Neutrophil (primary cell): ENCODE results near the gene TUG1.

Source experiments
- H3K27ac ChIP-seq: fragments of 200-600 bp; sonication (generic); 2 replicates; pipeline ENCODE4 v1.5.1; 2016; ENCODE audit warnings: mild to moderate bottlenecking, moderate library complexity
- H3K27me3 ChIP-seq: fragments of 200-600 bp; sonication (generic); 2 replicates; pipeline ENCODE4 v1.6.0; 2016; ENCODE audit warnings: mild to moderate bottlenecking
- H3K36me3 ChIP-seq: fragments of 200-600 bp; sonication (generic); 2 replicates; pipeline ENCODE4 v1.5.1; 2017
- H3K4me1 ChIP-seq, 2 experiments: fragments of 200-600 bp in 1 of 2; sonication (generic) in 1 of 2; 1 replicate in 1 of 2; 2 replicates in 1 of 2; pipeline versions ENCODE4 v1.5.1 to v1.6.1; 2013 to 2016; ENCODE audit warnings: low read depth in 1 of 2, low read length in 1 of 2, mild to moderate bottlenecking in 1 of 2, moderate library complexity in 1 of 2; ENCODE audit not compliant: control insufficient read depth in 1 of 2, insufficient read depth in 1 of 2
- H3K4me3 ChIP-seq, 2 experiments: fragments of 200-600 bp in 1 of 2; sonication (generic) in 1 of 2; 1 replicate in 1 of 2; 2 replicates in 1 of 2; pipeline ENCODE4 v1.5.1; 2013 to 2016; ENCODE audit warnings: low read depth in 1 of 2, low read length in 1 of 2, mild to moderate bottlenecking in 1 of 2, moderate library complexity in 1 of 2
- H3K9me3 ChIP-seq: fragments of 200-600 bp; sonication (generic); 2 replicates; pipeline ENCODE4 v1.5.1; 2016
- CTCF ChIP-seq: fragments of 200-600 bp; sonication (generic); IDR thresholded peaks from 2 replicates; pipeline ENCODE4 v1.5.1; 2016; ENCODE audit warnings: antibody characterized with exemption

TUG1 gene

DNA sequence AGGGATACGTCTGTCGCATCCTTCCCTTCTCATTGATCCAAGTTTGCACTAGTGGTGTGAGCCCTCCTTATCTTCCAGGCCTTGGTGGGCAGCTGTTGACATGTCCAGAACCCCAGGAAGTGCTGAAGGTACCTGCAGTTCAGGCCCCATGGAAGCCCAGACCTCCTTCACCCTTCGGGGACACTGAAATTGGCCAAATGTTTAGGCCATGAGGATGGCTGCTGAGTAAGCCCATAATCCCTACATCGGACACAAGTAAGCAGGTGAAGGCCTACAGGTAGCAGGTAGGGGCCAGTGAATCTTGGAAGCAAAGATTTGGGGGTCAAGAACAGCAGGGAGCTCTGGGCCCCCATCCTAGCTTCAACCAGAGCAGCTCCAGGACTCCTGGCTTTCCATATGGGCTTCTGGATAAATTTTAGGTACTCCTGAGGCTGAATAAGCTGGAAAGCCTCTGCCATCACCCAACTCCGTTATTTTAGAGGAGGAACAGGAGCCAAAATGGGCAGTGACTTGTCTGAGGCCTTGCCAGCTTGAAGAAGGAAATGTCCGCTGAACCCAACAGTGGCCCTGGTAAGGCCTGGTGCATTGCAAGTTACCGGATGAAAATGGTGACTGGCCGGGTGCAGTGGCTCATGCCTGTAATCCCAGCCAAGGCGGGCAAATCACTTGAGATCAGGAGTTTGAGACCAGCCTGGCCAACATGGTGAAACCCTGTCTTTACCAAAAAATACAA, 45.7 kb upstream of the TUG1 start:
- H3K36me3 ChIP-seq: peaks cover 24% of the 10 kb centered on the region
- no peaks in the 10 kb centered on the region for H3K9me3 ChIP-seq
- H3K4me3 ChIP-seq: no peak overlapping the region
- peaks cover 15% of the 10 kb centered on the region for H3K27me3 ChIP-seq
- no peak for TF ChIP-seq CTCF
- peaks cover 0 to 12% of the 10 kb centered on the region in 2 experiments for H3K4me1 ChIP-seq
- no peak overlapping the region for H3K27ac ChIP-seq

- Histone ChIP-seq H3K4me3 (no peak overlapping the region), H3K27me3 (peaks cover 12% of the 10 kb centered on the region), H3K36me3 (peaks cover 43% of the 10 kb centered on the region), H3K9me3 (no peaks in the 10 kb centered on the region), H3K4me1 (peaks cover 0 to 8% of the 10 kb centered on the region in 2 experiments), H3K27ac (no peak overlapping the region)
- TF ChIP-seq CTCF: no peak
Observed at GRCh38 chr22:30925667-30926066, 43.4 kb upstream of the TUG1 start.

- Histone ChIP-seq H3K27ac (no peak overlapping the region), H3K4me1 (no peaks in the 10 kb centered on the region), H3K9me3 (no peaks in the 10 kb centered on the region), H3K27me3 (peaks cover 1% of the 10 kb centered on the region), H3K4me3 (no peak overlapping the region), H3K36me3 (peaks cover 53% of the 10 kb centered on the region)
- no peak for TF ChIP-seq CTCF
Observed at GRCh38 chr22:30926706-30927105, 42.4 kb upstream of the TUG1 start.

- Histone ChIP-seq H3K4me1 (no peaks in the 10 kb centered on the region), H3K27ac (no peak overlapping the region), H3K36me3 (peaks cover 64% of the 10 kb centered on the region), H3K9me3 (no peaks in the 10 kb centered on the region), H3K4me3 (no peak overlapping the region), H3K27me3 (no peaks in the 10 kb centered on the region)
- TF ChIP-seq CTCF: no peak
Observed at GRCh38 chr22:30927806-30928205, 41.3 kb upstream of the TUG1 start.

DNA sequence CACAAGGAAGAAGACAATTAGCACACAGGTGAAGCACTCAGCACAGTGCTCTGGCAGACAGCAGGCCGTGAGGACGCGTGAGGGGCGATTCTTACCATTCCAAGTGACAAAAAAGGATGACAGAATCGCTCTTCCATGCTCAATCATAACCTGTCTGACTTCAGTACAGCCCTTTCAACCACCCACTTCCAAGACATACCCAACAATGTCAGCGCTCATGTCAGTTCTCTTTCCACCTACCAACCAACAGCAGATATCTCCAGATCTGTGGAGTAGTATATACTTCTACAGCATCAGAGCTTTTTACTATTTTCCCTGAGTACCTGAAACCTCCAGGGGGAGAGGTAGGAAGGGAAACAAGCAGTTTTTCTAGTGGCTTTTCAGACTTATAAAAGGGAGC, 40.7 kb upstream of the TUG1 start:
- H3K27me3 ChIP-seq: no peaks in the 10 kb centered on the region
- peaks cover 70% of the 10 kb centered on the region for H3K36me3 ChIP-seq
- no peak for TF ChIP-seq CTCF
- no peaks in the 10 kb centered on the region for H3K9me3 ChIP-seq
- no peak overlapping the region for H3K4me3 ChIP-seq
- no peaks in the 10 kb centered on the region for H3K4me1 ChIP-seq
- no peak overlapping the region for H3K27ac ChIP-seq
